Stimulated activated naive CD4-positive, alpha-beta T cell treated with Interleukin-2 at 50 U/mL for 16 hours (primary cell): ENCODE measurements around the gene HMGN1.

ENCODE experiments used
- DNase-seq: peaks from one replicate; lab custom pipeline; 2025; lab: John Stamatoyannopoulos, UW

HMGN1 gene

DNA sequence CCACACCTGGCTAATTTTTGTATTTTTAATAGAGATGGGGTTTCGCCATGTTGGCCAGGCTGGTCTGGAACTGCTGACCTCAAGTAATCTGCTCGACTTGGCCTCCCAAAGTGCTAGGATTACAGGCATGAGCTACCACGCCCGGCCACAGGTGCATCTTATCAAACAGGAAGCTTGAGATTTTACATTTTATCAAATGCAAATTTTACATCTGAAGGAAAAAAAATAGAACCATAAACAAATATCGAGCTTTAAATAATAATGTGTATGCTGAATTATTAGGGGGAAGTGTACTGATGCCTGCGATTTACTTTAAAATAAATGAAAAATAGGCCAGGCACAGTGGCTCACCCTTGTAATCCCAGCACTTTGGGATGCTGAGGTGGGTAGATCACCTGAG lies 18.9 kb downstream of the HMGN1 start:
- DNase-seq = no peak

DNA sequence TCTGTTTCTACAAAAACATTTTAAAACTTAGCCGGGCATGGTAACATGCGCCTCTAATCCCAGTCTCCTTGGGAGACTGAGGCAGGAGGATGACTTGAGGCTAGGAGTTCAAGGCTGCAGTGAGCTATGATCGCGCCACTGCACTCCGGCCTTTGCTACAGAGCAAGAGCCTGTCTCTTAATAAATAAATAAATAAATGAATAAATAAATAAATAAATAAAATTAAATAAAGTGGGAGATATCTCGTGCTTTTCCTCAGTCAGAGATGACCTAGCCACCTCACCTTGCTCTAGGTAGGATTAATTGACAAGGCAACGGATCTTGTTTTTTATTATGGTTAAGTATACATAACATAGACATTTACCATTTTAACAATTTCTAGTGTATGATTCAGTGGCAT lies 21.2 kb downstream of the HMGN1 start:
- DNase-seq = no peak

DNA sequence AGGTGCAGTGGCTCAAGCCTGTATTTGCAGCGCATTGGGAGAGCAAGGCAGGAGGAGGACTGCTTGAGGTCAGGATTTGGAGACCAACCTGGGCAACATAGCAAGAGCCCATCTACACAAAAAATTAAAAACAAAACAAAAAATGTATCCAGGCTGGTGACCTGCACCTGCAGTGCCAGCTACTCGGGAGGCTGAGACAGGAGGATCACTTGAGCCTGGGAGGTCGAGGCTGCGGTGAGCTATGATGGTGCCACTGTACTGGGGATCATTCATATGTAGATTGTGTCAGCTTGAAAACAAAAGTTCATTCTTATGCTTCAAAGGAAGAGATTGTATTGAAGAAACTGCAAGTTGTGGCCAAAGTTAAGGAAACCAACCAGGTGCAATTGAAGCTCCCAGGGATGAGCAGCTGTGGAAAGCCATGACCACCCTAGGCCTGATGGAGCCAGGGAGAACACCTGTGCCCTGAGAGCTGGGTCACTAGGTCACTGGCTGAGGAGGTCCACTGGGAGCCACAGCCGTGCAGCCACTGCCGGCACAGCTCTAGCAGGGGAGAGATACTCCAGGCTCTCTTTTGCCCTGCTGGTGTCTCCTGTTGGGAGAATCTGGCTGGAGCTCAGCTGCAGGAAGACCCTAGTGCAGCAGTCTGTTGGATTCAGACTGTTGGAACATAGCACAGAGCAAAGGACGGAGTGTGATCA lies 22.1 kb downstream of the HMGN1 start:
- DNase-seq = no peak

DNA sequence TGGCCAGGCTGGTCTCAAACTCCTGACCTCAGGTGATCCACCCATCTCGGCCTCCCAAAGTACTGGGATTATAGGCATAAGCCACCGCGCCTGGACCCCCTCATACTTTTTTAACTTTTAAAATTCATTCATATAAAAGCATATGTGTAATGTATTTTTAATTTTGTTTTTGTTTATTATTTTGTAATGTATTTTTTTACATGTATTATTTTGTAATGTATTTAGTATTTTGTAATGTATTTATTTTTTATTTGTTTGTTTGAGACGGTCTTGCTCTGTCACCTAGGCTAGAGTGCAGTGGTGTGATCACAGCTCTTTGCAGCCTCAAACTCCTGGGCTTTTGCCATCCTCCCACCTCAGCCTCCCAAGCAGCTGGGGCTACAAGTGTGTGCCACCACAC lies 23.4 kb downstream of the HMGN1 start:
- no peak for DNase-seq

DNA sequence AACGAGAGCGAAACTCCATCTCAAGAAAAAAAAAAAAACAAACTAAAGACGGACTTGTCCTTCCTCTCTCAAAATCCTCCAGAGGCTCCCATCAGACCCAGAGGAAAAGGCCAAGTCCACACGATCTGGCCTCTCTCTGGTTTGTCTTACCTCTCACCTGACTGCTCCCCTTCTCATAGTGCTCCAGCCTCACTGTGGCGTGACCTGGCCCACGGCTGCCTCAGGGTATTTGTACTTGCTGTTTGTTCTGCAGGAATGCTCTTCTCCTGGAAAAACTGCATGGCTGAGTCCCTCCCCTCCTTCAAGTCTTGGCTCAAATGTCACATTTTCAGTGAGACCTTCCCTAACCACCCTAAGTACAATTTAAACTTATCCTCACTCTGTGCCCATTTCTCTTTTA lies 27.5 kb downstream of the HMGN1 start:
- DNase-seq = no peak

DNA sequence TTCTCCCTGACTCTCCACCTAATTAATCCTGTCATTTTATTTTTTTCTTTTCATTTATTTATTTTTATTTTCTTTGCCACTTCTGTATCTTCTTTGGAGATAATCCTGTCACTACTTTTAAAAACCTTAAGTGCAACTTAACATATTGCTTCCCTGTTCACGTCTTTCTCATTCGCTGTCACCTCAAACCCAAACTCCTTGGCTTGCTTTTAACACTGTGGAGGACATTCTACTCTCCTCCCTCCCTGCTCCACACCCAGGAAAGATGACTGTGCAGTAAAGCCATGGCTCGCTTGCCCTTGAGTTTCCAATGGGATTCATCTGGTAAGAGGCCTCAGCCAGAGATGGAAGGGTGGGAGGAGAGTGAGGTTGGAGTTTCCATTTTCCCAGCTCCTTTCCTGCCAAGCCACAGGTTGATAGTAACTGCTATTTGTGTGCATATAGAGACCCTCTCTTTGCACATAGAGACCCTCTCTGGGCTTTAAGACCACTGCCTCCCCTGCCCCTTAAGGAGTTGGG lies 29.0 kb downstream of the HMGN1 start:
- no peak for DNase-seq

DNA sequence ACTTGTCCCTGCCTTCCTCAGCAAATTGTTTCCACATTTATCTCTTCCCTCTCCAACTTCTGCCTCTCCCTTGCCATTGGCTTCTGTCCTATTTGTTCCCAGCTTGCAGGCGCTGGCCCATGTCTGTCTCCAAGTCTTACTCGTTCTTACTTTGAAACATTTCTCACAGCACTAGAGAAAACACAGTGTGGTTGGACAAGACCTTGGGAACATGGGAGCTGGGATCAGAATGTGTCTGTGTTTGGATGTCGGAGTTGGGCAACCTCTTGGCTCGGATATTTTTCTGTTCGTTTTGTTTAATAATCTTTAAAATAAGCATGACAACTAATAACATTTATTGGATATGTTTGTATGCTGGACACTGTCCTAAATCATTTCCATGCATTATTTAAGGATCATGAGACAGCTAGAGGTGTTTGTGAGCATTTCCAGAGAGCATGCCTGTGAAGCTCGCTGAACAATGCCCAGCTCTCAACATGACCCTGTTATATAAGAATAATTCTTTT lies 29.6 kb downstream of the HMGN1 start:
- no peak for DNase-seq

DNA sequence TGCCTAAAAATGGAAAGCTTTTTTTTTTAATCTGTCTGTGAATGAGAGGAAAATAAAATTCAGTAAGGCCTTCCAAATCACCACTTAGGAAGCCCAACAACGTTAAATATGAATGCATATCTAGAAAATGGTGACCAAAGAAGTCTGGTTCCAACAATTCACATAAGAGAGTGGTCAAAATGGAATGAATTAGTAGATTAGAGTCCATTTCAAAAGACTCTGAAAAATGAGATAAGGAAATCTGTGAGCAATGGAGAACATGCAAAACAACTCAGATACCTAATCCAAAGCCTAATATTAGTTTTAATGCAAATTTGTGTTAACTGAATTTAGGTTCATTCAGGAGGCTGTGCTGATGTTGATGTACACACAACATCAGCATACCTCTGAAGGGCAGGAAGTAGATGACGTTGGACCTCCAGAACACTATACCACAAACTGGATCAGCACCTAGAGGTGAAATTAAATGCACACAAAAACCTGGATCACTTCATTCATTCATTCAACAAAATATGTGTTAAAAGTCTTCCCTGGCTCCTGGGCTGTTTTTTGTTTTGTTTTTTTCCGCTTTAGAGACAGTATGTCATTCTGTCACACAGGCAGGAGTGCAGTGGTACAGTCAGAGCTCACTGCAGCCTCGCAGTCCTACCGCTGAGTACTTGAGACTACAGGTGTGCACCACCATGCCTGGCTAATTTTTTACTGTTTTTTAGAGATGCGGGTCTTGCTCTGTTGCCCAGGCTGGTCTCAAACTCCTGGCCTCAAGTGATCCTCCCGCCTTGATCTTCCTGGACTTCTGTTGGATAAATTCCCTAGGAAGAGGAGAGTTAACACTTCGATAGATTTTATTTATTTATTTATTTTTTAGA lies 30.6 kb downstream of the HMGN1 start:
- no peak for DNase-seq

DNA sequence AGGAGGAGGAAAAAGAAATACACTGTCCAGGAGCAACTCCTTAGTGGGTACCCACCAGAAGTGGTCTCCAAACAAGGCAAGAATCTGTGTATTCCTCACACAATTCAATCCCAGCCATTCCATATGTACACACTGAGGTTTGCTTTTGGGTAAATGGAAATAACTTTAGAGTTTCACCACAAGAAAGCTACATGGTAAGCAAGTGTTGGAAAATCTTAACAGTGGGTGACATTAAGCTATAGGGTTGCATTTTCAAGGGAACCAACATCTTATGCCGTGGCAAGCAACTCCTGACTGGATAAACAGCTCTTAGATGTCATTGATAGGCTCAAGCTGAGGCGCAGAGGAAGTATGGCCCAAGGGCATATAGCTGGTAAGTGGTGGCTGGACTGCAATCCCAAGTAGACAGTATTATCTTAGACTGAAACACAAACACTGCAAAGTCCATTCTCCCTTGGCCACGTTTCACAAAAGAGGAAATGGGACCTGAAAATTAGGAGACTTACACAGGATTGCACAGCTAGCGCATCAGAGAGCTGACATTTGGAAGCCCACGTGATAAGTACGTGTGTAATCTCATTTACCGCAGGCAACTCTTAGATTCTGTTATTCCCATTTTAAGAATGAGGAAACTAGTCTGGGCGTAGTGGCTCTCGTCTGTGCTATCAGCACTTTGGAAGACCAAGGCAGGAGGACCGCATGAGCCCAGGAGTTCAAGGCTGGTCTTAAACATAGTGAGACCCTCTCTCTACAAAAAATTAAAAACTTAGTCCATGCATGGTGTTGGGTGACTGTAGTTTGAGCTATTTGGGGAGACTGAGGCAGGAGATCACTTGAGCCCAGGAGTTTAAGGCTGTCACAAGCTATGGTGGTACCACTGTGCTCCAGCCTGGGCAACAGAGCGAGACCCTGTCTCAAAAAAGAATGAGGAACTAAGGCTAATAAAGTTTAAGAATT lies 31.5 kb downstream of the HMGN1 start:
- DNase-seq = no peak

DNA sequence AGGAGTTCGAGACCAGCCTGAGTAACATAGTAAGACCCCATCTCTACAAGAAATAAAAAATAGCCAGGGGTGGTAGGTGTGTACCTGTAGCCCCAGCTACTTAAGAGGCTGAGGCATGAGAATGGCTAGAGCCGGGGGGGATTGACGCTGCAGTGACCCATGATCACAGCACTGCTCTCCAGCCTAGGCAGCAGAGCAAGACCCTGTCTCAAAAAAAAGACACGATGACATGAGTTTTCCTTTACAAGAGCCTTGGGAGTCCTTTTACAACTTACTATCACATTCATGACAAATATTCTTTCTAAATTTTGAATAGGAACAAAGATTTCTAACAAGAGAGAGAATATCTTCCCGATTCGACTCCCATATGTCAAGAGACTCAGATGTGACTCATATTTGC lies 32.2 kb downstream of the HMGN1 start:
- DNase-seq = no peak

DNA sequence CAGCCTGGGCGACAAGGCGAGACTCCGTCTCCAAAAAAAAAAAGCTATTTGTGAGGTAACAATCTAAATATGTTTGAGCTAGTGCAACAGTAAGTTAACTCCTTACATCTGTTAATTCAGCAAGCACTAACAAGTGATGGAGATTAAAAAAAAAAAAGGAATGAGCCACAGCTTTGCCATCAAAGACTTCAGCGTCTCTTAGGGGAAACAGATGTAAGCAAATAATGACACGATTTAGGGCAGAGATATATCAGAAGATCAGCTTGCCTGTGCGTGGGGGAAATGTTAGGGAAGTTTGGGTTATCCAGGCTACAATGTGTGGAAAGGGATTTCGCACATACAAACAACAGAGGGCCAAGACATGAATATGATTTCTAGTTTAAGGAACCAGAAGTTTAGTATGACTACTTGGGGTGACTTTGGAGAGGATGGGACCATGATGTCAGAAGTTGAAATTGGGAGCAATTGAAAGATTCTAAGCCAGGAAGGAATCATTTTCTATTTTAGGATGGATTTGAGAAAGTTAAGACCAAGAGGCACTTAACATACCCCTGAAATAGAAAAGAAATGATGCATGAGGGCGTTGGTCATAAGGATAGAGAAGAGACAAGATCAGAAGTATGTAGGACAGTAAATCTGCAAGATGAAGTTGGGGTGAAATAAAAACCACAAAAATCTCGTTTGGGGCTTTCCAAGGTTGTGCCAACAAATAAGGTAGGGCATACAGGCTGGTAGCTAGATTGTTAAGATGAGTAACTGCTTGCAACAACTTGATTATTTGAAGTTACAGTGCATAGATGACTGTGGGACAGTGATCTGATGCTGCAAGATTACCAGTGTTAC lies 33.1 kb downstream of the HMGN1 start:
- no peak for DNase-seq

DNA sequence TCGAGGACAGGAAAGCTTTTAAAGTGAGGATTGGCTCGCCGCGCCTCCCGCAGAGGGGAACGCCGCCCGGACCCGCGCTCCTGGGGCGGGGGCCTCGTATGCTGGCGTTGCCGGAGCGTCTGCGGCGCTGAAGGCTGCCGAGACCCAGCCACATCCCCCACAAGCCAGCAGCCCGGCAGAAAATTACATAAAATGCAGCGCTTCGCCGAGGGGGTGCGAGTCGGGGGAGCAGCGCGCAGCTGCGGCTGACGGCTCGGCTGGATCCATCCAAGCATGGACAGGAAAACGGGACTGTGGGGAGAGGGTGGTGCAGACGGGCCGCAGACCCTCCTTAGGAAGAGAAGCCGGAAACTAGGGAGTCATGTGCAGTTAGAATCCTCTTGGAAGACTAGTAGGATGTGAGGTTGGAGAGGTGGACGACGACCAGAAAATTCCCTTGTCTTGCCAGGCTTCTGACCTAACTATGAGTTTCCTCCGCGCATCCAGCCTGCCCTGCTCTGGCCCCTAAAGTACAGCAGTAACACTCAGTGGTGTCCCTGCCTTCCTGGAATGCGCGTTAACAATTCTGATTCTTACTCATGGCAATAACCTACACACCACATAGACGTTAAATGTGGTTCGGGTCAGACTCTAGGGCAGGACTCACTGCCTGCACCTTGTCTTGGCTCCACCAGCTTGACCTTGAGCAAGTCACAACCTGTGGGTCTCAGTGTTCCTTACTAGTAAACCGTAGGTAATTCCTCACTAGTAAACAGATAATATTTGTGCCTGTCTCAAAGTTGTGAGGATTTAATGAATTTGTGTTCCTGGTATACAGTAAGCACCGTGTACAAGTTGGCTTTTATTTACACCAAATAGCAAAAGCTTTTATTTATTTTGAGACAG lies 34.5 kb downstream of the HMGN1 start:
- peak; percentile 43 for DNase-seq

DNA sequence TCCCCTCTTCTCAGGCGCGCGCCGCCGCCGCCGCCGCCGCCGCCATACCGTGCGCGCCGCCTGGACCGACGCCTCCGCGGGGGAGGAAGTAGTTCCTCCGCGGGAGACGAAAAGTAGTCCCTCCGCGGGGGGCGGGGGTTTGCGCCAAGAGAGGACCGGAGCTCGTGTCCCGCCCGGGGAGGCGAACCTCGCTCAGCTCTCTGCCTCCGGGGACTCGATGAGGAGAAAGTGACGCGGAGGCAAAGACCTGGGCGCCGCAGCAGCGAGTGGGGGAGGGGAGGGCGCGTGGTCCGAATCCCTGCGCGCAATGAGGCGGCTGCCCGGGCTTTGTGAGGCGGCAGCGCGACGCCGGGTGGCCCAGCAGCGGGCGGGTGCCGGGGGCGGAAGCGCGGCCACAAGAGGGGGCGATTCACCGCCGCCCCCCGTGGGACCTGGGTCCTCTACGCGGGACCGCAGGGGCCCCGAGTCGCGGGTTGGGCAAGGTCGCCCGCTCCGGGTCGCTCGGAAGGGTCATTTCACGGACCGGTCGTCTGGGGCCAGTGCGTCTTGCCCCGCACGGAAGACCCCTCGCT lies 35.2 kb downstream of the HMGN1 start, which contains the start of gene BRWD1:
TSS of gene BRWD1 (minus strand) at position 62 of the 572 bp plus-strand sequence. CDS start 141 bp downstream, outside the sequence.
- DNase-seq = peak; percentile 80

DNA sequence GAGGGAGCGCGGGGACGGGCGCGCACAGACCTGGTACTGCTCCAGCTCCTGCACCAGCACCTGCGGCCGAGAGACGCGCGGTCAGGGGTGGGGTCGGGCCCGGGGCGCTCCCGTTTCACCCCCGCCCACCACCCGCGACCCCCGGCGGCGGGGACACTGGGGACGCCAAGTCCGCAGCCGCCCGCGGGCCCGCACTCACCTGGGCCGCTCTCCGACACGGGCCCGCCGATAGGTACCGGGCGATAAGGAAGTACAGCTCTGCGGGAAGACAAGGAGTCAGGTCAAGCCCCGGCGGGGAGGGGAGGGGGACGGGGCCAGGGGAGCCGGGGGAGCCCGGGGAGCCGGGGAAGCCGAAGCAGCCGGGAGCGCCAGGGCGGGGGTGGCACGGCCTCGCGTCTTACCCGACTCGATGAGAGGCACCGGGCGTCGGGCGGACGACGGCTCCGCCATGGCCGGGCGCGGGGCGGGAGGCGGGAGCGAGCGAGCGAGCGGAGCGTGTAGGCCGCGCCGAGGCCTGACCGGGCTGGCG lies 35.8 kb downstream of the HMGN1 start:
- DNase-seq = peak; percentile 69

DNA sequence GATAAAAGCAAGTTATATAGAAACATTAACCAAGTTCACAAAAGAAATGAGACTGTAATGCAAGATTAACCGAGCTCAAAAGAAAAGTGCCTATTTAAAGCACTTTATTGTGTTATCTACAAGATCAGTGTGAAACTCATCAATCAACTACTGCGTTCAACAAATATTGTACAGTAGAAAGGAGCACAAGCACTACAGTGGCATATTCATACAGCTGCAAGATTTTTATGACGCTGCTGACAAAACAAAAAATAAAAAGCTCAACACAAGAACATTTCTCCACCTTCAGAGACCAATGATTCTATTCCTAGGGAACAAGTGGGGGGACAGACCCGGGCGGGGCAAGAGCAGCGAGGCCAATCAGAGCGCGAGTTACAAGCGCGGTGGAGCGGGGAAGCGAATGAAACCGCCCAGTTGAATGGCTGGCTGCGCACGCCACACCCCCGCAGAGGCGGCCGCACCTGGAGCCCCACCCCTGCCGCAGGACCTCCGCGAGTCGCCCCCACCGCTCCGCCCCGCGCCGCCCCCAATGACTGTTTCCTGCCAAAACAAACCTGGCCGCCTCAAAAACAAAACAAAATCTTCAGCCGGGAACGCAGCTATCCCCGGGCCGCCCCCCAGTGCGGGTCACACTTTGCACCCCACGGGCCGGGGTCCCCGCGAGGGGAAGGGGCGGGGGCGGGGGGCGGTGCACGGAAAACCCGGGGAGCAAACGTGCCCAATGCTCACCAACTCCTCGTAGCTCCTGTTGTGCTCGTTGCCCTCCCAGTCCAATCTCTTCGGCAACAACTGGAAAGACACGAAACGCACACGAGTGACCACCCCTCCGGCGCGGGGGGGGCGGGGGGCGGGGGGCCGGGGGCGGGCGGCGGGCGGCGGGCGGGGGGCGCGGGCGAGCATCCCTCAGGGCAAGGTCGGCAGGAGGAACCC lies 36.5 kb downstream of the HMGN1 start:
- peak; percentile 94 for DNase-seq

DNA sequence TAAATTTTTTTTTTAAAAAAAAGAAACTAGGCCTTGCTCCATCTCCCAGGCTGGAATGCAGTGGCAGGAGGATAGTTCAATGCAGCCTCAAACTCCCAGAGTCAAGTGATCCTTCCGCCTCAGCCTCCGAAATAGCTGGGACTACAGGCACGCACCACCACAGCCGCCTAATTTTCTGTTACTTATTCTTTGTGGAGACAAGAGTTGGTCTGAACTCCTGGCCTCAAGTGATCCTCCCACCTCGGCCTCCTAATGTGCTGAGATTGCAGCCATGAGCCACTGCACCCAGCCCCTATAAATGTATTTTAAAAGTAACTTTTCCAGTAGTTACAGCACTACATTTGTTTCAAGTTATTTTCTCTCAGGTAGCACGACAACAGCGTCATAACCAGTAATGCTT lies 37.7 kb downstream of the HMGN1 start:
- DNase-seq = no peak

DNA sequence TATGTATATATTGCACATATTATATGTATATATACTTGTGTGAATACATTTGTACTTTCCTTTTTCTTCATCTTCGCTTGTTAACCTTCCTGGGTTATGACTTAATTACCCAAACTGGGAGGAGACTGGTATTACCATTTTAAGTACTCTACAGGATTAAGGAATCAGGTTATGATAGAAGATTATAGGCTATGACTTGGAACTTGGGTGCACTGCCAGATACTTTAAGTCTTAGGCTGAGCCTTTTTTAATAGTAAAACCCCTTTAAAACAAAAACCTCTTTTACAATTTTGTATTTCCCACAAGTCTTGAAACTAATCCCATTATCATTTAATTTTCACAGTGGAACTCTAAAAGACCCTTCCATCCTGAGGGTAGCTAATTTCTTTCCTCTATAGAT lies 41.4 kb downstream of the HMGN1 start:
- DNase-seq = no peak

DNA sequence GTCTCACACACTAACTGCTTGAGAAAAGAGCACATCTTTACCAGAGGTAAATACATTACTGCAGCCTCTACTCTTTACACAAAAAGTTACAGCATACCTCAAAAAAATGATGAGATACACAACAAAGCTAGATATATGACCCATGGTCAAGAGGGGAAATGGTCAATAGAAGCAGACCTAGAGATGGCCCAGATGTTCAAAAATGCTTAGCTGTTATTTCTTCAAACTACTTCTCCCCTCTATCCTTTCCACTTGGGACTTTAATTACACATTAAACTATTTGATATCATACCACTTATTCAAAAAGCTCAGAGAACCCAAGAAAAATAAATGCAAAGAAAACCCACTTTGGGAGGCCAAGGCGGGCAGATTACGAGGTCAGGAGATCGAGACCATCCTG lies 48.3 kb downstream of the HMGN1 start:
- no peak for DNase-seq
